ENCODE measurements around the gene FKBP1A. TPM values are rescaled to one million over a fixed set of nuclear protein-coding genes. Genes with fewer than 3 reads are reported as not detected.

The FKBP1A gene
- total and polyA plus RNA-seq, 9 of the 15 experiments (the other 6 are each of a cell fraction or from before 2014, with no cell fraction given): 48.8 to 502 (median 89.6) TPM

GRCh38 chr20:1371202-1371782, 21.6 kb downstream of the FKBP1A start:
- no peak for TF ChIP-seq NCOA1 (IDR thresholded peaks at IDR 0.05; ENCODE audit: low read depth)
- no peak for TF ChIP-seq ZBTB43 (CRISPR knock-in tag; IDR thresholded peaks at IDR 0.05)
- no peak for TF ChIP-seq HDAC3 (IDR thresholded peaks at IDR 0.05; ENCODE audit: borderline replicate concordance, partially characterized antibody)
- TF ChIP-seq ZNF253 (CRISPR knock-in tag; conservative IDR thresholded peaks at IDR 0.05): no peak
- TF ChIP-seq CEBPG (CRISPR knock-in tag; IDR thresholded peaks at IDR 0.05): no peak
- TF ChIP-seq CEBPG (tag; conservative IDR thresholded peaks at IDR 0.05 in 1 of 2, IDR thresholded peaks at IDR 0.05 in 1 of 2): 0 out of 4 replicates have a peak, but pooled peaks of 1 of the 2 experiments have one; percentile 18
- no peak for TF ChIP-seq CBX8 (IDR thresholded peaks at IDR 0.05; ENCODE audit: borderline replicate concordance, extremely low read depth, low read depth, low read length, poor library complexity, severe bottlenecking)
- no peak for TF ChIP-seq POLR2B (IDR thresholded peaks at IDR 0.05; ENCODE audit: low read depth, partially characterized antibody)
- TF ChIP-seq MEF2D (tag; conservative IDR thresholded peaks at IDR 0.05; ENCODE audit: low read depth): no peak
- no peaks in the 10 kb centered on the region for H3K9me3 ChIP-seq (replicated peaks; ENCODE audit: control insufficient read depth, insufficient read depth, low read depth, low read length)
- H4K20me1 ChIP-seq (replicated peaks; ENCODE audit: control insufficient read depth, insufficient read depth, low read length): peaks cover 9% of the 10 kb centered on the region; the same call in 1 of the 2 replicates
- no peak for FAIRE-seq
- no peaks in the 10 kb centered on the region for H3K27me3 ChIP-seq (ENCODE audit: control insufficient read depth in 2 of 2, insufficient read depth in 2 of 2, low read length in 2 of 2)
- H3K79me2 ChIP-seq (ENCODE audit: control insufficient read depth, insufficient read depth, low read length): peaks cover 28% of the 10 kb centered on the region
- CTCF ChIA-PET (ENCODE audit: low intra/inter-chr PET ratio): no interaction called here
- no peak for DNase-seq (ENCODE audit: extremely low read depth in 1 of 4, low spot score in 3 of 4)
- no peak overlapping the region for H2AFZ ChIP-seq (ENCODE audit: low read depth, low read length)
- no peaks in the 10 kb centered on the region for H3K4me1 ChIP-seq (replicated peaks in 1 of 2; ENCODE audit: control insufficient read depth in 2 of 2, insufficient read depth in 2 of 2, low read length in 2 of 2)
- no TSS peak for BruUV-seq (replicated peaks)
- H3K4me2 ChIP-seq (ENCODE audit: insufficient read depth, low read length): no peak overlapping the region
- in situ Hi-C loops (cut with MboI): no loop called here
- POLR2A ChIA-PET: no interaction called here
- no peak overlapping the region for H3K9ac ChIP-seq (ENCODE audit: insufficient read depth in 1 of 2, low read depth in 2 of 2, low read length in 2 of 2)
- H3K9me1 ChIP-seq (ENCODE audit: control insufficient read depth, insufficient read depth, low read length): no peaks in the 10 kb centered on the region
- H3K27ac ChIP-seq (ENCODE audit: extremely low read depth, low read depth, low read length): no peak overlapping the region
- ATAC-seq: no peak
- H3K4me3 ChIP-seq: no peak overlapping the region
- peaks cover 78% of the 10 kb centered on the region; the same call in 2 of the 3 replicates for H3K36me3 ChIP-seq (ENCODE audit: control insufficient read depth, insufficient read depth, low read length)
- intact Hi-C loops (cut with micrococcal nuclease): no loop called here
- 93% methylated on average over 3 of the region's 3 CpGs for WGBS (ENCODE audit: insufficient coverage, low coverage, missing lambda C conversion rate)

Measured in K562 (cell line).